ENCODE data around the gene GSG1L. TPM values are rescaled to one million over a fixed set of nuclear protein-coding genes. Genes with fewer than 3 reads are reported as not detected.

The GSG1L gene
- total RNA-seq, 1 donor from 2014 or later, result not detected

GRCh38 chr16:27935076-27935475, 128.4 kb downstream of the GSG1L start:
- intact Hi-C loops (cut with DNase I), result no loop called here
- Histone ChIP-seq H3K36me3 (no peaks in the 10 kb centered on the region), H3K27me3 (no peaks in the 10 kb centered on the region), H3K4me3 (no peak overlapping the region), H3K4me1 (no peaks in the 10 kb centered on the region), H3K27ac (no peak overlapping the region), H3K9me3 (no peaks in the 10 kb centered on the region)
- TF ChIP-seq CTCF (IDR thresholded peaks at IDR 0.05), result no peak
- DNase-seq (ENCODE audit: low spot score in 2 of 2), result no peak

GRCh38 chr16:27932542-27933135, 130.9 kb downstream of the GSG1L start:
- no peaks in the 10 kb centered on the region for H3K27me3 ChIP-seq
- H3K4me1 ChIP-seq, result no peaks in the 10 kb centered on the region
- no peaks in the 10 kb centered on the region for H3K9me3 ChIP-seq
- no peak for DNase-seq (ENCODE audit: low spot score in 2 of 2)
- intact Hi-C loops (cut with DNase I), result no loop called here
- H3K4me3 ChIP-seq, result no peak overlapping the region
- TF ChIP-seq CTCF (IDR thresholded peaks at IDR 0.05), result no peak
- no peaks in the 10 kb centered on the region for H3K36me3 ChIP-seq
- H3K27ac ChIP-seq, result no peak overlapping the region

DNA sequence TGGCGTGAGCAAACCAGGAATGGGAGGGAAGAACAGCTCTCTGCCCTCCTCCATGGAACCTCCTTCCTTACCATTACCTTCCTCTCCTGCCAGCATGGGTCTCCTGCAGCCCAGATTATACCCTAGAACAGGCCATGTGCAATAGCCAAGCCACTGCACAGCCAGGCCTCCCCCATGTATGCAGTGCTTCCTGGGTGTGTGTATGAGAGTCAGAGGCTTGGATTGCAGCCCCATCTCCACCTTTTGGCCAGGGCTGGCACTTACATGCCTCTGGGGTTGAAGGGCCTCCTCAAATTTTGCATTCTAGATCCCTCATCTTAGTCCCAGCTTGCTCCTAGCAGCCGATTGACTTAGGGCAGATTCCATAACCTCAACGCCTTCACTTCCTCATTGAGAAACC, 133.7 kb downstream of the GSG1L start:
- no peak for TF ChIP-seq CTCF (IDR thresholded peaks at IDR 0.05)
- Histone ChIP-seq H3K9me3 (no peaks in the 10 kb centered on the region), H3K27me3 (no peaks in the 10 kb centered on the region), H3K27ac (no peak overlapping the region), H3K36me3 (no peaks in the 10 kb centered on the region), H3K4me1 (no peaks in the 10 kb centered on the region), H3K4me3 (no peak overlapping the region)
- intact Hi-C loops (cut with DNase I), result no loop called here
- DNase-seq (ENCODE audit: low spot score in 2 of 2), result no peak

DNA sequence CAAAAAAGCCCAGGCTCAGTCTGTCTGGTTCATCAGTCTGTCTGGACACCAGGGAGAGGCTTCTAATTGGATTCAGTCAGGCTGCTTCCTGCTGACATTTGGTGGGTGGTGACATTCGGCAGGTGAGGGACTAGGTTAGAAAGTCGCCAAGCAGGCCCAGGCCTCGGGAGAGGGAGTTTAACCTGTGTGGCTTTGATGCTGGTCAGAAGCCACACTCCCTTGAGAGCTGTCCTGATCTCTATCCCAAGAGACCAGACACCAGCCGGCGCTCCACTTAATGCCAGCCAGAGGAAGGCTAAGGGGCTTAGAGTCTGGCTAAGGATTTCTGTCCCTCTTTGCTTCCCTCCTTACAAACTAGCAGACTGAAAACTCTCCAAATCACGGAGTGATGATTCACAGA, 135.0 kb downstream of the GSG1L start:
- no peaks in the 10 kb centered on the region for H3K27me3 ChIP-seq
- intact Hi-C loops (cut with DNase I), result no loop called here
- no peak for TF ChIP-seq CTCF (IDR thresholded peaks at IDR 0.05)
- no peaks in the 10 kb centered on the region for H3K9me3 ChIP-seq
- no peak for DNase-seq (ENCODE audit: low spot score in 2 of 2)
- H3K36me3 ChIP-seq, result no peaks in the 10 kb centered on the region
- no peak overlapping the region for H3K4me3 ChIP-seq
- no peaks in the 10 kb centered on the region for H3K4me1 ChIP-seq
- no peak overlapping the region for H3K27ac ChIP-seq

DNA sequence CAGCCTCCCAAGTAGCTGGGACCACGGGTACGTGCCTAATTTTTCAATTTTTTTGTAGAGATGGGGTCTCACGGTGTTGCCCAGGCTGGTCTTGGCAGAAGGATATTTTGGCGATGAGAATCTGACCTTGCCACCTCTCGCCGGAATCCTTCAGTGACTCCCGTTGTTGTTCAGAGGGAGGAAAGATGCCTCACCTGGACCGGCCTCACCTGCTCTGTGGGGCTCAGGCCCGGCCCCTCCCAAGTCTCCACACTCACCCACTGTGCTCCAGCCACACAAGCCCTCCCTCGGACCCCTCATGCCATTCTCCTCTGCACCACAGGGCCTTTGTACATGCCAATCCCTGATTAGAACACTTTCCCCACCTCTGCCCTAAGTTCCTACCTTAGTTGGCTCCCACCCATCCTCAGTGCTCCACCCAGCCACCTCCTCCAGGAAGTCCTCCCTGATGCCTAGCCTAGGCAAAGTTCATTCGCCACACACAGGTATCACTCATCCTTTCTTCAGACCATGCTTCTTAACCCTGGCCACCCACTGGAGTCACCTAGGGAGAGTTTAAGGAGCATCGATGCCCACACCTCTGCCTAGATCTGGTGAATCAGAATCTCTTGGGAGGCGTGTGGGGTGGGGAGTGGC, 136.1 kb downstream of the GSG1L start:
- Histone ChIP-seq H3K4me1 (no peaks in the 10 kb centered on the region), H3K27ac (no peak overlapping the region), H3K4me3 (no peak overlapping the region), H3K27me3 (no peaks in the 10 kb centered on the region), H3K36me3 (no peaks in the 10 kb centered on the region), H3K9me3 (no peaks in the 10 kb centered on the region)
- intact Hi-C loops (cut with DNase I), result no loop called here
- no peak for TF ChIP-seq CTCF (IDR thresholded peaks at IDR 0.05)
- DNase-seq (ENCODE audit: low spot score in 2 of 2), result no peak
